HG02938 (cell line): ENCODE data around the gene PPP1R16B.

ENCODE experiments used
- ATAC-seq: cut with Tn5 transposase; IDR thresholded peaks from one replicate; pipeline ENCODE4 v1.9.1; 2021; ENCODE audit warnings: mild to moderate bottlenecking, moderate library complexity; ENCODE audit not compliant: unreplicated experiment

Gene PPP1R16B

GRCh38 chr20:38961530-38962043 lies 156.1 kb downstream of the PPP1R16B start:
- ATAC-seq, result no peak

GRCh38 chr20:38962044-38962927 lies 156.8 kb downstream of the PPP1R16B start, which contains the start of gene DHX35:
Gene DHX35, plus strand, starts transcription at chr20:38962344. Its CDS starts 24 bp downstream, at chr20:38962368.
- peak; percentile 90 for ATAC-seq

- no peak for ATAC-seq
Measured at GRCh38 chr20:38962928-38963401, 157.5 kb downstream of the PPP1R16B start.

- ATAC-seq, result no peak
Measured at GRCh38 chr20:38963745-38964144, 158.2 kb downstream of the PPP1R16B start.

- ATAC-seq, result no peak
Measured at GRCh38 chr20:38965264-38965663, 159.8 kb downstream of the PPP1R16B start.

- no peak for ATAC-seq
Measured at GRCh38 chr20:38968090-38968489, 162.6 kb downstream of the PPP1R16B start.

GRCh38 chr20:38969708-38970107 lies 164.2 kb downstream of the PPP1R16B start:
- no peak for ATAC-seq

- no peak for ATAC-seq
Measured at GRCh38 chr20:38970302-38970701, 164.8 kb downstream of the PPP1R16B start.
